ENCODE measurements around the gene CAPRIN2.

The CAPRIN2 gene

GRCh38 chr12:30754750-30755394 lies at the start of gene CAPRIN2:
CAPRIN2 (minus strand) TSS chr12:30754951; CDS start chr12:30753520, 1,431 bp downstream.
- peak; percentile 95 for DNase-seq (ENCODE audit: low read depth)

DNA sequence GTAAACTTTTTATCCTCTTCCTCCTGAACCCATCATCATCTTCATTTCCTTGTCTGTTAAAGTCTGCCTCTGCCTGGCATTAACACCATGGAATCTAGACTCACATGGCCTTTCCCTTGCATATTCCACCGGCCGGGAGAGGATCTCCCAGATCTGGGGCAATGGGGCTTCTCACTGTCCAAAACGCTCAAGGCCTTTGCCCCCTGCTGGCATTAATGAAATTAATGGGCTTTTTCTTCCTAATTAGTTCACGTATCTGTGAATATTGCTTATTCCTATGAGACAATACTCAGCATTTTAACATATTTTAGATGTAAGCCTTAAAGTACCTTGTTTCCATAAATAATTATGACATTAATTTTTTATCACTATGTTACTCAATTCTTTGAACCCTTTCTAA lies 42.9 kb upstream of the CAPRIN2 start:
- no peak for DNase-seq (ENCODE audit: low read depth)

DNA sequence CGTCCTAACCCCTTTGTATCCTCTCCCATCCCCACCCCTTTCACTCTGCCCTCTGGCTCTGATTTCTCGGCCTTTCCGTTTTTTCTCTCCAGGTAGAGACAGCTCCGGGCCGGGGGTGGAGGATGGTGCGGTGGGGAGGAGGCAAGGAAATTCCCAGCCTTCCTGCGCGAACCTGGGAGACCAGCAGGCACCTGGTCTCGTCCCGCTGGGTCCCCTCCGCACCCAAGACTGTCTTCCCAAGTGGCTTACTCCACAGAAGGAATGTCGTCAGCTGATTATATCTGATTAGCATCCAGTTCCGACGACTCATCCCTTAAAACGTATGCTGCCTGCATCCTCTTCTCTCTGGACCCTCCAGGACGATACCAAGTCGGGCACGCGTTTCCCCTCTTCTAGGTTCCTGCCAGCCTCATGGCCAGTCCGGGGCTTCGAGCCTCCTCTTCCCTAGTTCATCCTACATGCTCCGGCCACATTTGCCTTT lies 42.2 kb upstream of the CAPRIN2 start:
- peak; percentile 12 for DNase-seq (ENCODE audit: low read depth)

DNA sequence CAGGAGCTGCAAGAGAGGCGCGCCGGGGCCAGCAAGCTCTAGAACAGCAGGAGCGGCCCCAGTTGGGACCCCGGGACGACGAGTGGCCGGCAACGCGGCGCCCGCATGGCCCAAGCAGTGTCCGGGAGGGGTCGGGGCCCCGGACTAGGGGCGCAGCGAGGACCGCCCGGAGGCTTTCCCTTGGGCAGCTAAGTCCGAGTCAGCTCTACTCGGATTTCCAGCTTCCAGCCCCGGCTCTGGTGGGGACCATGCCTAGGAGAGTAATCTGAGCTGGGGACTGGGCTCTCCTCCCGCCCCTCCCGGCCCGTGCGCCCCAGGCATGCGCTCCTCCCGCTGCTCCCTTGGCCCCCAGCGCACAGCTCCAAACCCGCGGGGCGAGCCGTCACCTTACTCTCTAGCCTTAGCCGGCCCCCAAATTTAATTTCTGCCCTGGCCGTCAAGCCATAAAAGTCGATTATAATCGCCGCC lies 41.6 kb upstream of the CAPRIN2 start:
- peak; percentile 74 for DNase-seq (ENCODE audit: low read depth)

DNA sequence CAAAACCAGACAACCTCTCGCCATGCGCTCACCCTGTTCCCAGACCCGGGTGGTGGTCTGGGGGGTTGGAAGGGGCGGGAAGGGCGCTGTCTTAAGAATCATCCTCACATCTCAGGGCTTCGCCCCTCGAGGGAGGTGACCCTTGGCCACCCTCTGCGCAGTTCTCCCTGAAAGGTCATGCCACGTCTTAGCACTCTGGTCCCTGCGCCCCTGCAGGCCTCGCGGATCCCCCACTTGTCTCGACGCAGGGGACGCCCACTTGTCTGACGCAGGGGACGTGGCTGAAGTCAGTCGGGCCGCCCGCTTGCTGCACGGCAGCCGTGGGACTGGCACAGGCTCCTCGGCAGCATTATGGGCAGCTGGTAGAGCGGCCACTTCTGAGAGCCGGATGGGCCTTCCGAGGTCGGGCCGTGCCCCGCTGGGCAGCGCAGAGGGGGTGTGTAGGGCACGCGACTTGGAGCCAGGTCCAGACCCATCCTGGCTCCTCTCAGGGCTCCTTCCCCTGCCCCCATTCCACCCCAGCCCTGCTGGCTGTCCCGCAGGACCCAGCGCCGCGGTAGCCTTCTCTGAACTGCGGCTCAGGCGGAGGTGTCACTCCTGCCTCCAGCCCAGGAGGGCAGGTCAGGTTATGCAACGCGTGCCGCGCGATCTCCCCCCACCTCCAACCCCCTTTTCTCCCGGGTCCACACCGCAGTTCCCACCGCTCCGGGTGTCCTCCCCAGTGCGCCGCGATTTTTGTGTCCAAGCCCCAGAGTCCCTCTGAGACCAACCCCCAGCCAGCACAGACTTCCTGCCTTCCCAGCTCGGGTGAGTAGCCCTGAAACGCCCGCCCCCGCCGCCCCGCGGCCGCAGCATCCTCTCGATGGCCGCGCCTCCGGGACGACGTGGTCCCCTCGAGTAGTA lies 40.9 kb upstream of the CAPRIN2 start:
- DNase-seq (ENCODE audit: low read depth): peak; percentile 76

DNA sequence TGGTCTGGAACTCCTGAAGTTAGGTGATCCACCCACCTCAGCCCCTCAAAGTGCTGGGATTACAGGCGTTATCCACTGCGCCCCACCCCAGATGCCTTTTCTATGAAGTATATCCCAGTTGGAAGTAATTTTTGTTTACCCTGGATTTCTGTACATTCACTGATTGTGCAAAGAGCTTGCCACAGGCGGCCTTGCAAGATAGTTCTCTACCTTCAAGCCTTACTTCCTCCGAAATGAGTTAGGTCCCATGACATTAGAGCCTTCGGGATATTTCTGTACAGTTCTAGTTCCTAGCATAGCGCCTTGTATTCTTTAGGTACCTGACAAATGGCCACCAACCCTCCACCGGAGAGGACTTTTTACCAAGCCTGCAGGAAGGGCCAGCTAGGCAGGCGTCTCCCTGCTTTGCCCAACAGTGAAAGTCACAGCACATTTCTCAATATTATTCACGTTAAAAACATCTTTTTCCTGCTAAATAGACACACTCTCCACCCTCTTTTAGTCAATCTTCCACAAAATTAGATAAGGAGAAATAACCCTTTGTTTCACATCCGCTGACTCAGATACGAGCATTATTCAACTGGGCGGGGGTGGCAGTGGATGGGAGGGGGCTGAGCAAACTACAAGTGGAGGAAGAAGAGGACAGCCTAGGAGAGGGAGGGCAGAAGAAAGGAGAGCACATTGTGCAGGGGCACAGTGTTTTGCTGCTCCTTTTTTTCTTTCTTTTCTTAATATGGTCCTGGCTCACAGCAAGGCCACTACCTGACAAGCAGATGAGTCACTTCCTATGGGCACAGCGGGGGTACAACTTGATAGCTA lies 40.0 kb upstream of the CAPRIN2 start:
- peak; percentile 50 for DNase-seq (ENCODE audit: low read depth)

DNA sequence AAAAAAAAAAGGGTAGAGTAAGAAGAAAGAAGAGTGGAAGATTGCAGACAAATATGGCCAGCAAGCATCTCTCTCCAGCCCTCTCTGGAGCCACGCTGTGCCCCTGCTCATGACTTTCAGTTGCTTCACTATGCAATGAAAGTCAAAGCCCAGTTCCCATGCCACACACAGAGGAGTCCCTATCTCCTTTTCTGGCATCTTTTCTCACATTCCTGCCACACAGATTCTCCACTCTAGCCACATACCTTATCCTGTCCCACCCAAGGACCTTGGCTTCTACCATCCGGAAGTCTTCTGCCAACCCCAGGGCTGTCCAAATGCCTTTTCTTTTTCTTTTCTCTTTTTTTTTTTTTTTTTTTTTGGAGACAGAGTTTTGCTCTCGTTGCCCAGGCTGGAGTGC lies 39.3 kb upstream of the CAPRIN2 start:
- DNase-seq (ENCODE audit: low read depth): no peak

DNA sequence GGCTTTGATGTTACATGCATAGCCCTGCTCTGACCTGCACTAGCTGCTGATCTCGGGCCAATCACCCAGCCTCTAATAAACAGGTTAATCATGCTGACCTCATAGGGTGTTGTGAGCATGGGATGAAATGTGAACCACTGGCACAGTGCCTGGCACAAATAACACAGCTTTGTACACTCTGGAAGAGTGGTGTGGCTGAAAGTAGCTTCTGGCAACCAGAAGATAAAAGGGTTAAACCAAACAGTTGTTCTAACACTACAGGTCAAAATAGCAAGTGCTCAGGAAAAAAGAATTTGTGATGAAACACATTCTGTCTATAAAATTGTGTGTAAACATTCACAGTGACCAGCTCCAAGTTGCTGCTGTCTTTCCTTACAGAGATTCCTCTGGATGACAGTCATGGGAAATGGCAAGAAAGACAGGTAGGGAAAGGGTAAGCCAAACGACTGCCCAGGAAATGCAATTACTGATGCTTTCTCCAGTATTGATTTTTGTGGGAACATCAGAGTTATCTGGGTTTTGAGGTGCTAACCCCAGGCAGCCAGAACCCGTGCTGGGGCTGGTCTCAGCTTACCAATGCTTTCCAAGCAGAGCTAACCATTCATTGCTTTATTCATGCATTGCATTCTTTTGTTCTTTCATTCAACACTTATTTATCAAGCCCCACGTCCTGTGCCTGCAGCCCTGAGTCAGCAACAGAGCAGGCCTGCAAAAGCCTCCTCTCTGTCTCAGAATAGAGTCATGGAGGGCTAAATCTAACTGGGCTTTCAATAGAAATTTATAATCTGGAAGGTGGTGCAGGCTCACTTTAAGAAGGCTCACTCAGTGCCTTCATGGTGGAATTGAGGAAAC lies 38.1 kb upstream of the CAPRIN2 start:
- no peak for DNase-seq (ENCODE audit: low read depth)

GRCh38 chr12:30792085-30792484 lies 37.3 kb upstream of the CAPRIN2 start:
- no peak for DNase-seq (ENCODE audit: low read depth)

DNA sequence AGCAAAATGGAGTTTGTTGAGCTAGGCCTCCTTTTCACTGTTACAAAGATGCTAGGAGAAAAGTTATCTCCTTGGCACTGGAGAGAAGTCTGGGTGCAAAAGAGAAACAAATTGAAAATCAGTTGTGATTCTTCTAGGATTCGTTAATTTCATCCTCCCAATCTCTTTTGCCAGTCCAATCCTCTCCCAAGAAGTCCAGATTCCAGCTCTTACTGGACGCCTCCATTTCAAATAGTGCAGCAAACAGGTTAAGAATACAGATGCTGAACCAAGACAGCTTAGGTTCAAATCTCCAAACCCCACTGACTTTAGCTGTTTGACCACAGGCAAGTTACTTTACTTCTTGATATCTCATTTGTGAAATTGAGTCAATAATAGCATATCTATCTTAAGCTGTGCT lies 34.0 kb upstream of the CAPRIN2 start:
- DNase-seq (ENCODE audit: low read depth): no peak

GRCh38 chr12:30785630-30786029 lies 30.9 kb upstream of the CAPRIN2 start:
- DNase-seq (ENCODE audit: low read depth): no peak

- no peak for DNase-seq (ENCODE audit: low read depth)
Observed at GRCh38 chr12:30784508-30784907, 29.8 kb upstream of the CAPRIN2 start.

- DNase-seq (ENCODE audit: low read depth): no peak
Observed at GRCh38 chr12:30783946-30784345, 29.2 kb upstream of the CAPRIN2 start.

GRCh38 chr12:30782316-30783173 lies 27.8 kb upstream of the CAPRIN2 start:
- DNase-seq (ENCODE audit: low read depth): no peak

GRCh38 chr12:30779578-30779977 lies 24.8 kb upstream of the CAPRIN2 start:
- DNase-seq (ENCODE audit: low read depth): no peak

- no peak for DNase-seq (ENCODE audit: low read depth)
Observed at GRCh38 chr12:30779178-30779577, 24.4 kb upstream of the CAPRIN2 start.

DNA sequence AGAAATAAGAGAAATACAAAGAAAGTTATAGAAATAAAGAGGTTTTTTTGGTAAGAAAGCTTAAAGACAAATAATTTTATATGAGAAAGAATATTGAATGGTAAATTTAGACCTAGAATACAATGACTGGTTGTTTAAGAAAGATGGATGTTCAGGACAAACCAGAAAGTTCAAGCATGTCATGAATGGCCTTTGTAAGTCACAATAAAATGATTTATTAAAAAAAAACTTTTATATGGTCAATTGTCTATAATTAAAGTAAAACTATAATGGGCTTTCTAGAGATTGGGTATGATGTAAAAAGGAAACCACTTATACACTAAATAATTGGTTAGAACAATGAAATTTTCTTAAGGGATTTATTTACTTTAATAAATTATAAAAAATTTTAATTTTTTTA lies 19.8 kb upstream of the CAPRIN2 start:
- no peak for DNase-seq (ENCODE audit: low read depth)

DNA sequence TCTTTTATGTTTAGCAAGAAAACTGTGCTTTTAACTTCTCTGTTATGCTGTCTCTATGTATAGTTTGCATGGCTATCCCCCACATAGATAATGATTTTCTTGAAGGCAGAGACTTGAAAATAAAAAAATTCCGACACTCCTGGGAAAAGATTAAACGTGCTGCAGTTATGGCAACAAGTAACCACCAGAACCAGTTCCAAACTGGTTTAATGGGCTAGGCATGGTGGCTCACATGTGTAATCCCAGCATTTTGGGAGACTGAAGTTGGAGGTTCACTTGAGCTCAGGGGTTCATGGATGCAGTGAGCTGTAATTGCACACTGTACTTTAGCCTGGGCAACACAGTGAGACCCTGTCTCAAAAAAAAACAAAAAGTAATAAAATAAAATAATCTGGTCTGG lies 15.1 kb upstream of the CAPRIN2 start:
- DNase-seq (ENCODE audit: low read depth): no peak

DNA sequence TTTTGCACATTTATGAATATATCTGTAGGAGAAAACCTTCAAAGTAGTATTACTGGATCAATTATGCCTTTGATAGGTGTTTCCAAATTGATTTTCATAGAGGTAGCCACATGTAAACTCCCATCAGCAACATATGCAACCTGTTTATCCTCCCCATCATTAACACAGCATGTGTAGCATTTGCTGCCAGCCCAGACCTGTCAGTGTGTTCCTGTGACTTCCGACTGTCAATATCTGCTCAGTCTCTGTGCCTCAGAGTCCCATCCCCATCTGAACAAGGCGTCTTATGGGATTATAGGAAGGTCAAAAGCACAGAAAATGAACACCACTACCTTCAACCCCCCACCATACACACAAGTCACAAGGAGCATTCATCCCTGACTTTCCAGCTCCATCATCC lies 9.5 kb upstream of the CAPRIN2 start:
- DNase-seq (ENCODE audit: low read depth): no peak

DNA sequence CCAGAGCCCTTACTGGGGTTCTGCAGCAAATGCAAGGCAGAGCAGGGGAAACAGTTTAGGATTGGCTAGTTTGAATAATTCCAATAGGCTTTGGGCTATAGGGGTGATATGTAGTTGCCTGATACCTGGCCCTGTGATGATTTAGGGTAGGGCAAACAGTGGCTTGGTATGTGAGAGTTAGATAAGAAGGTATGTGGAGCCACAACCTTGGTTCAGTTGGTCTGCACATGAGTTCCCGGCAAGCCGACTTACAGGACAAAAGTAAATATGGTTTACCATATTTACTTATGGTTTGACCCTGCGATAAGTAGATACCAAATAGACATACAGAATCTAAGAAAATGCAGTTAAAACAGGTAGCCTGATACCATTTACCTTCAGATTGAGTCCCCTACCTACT lies 8.3 kb upstream of the CAPRIN2 start:
- no peak for DNase-seq (ENCODE audit: low read depth)

All from fibroblast of gingiva (primary cell).